Measurements from ENCODE around the gene FOS.

GRCh38 chr14:75292886-75293285, 14.3 kb downstream of the FOS start:
- TF ChIP-seq FOXM1 (IDR thresholded peaks at IDR 0.05; ENCODE audit: borderline replicate concordance) (no peak), ELF4 (IDR thresholded peaks at IDR 0.05) (no peak), L3MBTL2 (conservative IDR thresholded peaks at IDR 0.05) (no peak), TARDBP (IDR thresholded peaks at IDR 0.05) (no peak), SP1 (IDR thresholded peaks at IDR 0.05) (no peak), HDGF (IDR thresholded peaks at IDR 0.05; ENCODE audit: borderline replicate concordance) (no peak), FOXK2 (IDR thresholded peaks at IDR 0.05) (no peak), ZNF384 (IDR thresholded peaks at IDR 0.05) (no peak), NFRKB (IDR thresholded peaks at IDR 0.05) (no peak), LEF1 (IDR thresholded peaks at IDR 0.05; ENCODE audit: borderline replicate concordance) (no peak), BHLHE40 (IDR thresholded peaks at IDR 0.05; ENCODE audit: borderline replicate concordance) (no peak), PKNOX1 (IDR thresholded peaks at IDR 0.05) (no peak)
